Inferior parietal cortex (tissue), 1 donor: Measurements from ENCODE around the gene ZC2HC1B.
"Not testable (repeated sequence)": the region's sequence is repeated elsewhere in the genome, so short reads cannot be mapped to it uniquely, and the experiment has no call there.

Experiments used
- DNase-seq: peaks from one replicate; pipeline ENCODE4 v3.0.0-alpha.2; 2016; ENCODE audit errors: extremely low spot score

ZC2HC1B gene

GRCh38 chr6:143868808-143869207 is 4.5 kb downstream of the ZC2HC1B start:
- not testable (repeated sequence) for DNase-seq

- DNase-seq, result not testable (repeated sequence)
Measured at GRCh38 chr6:143871202-143871730, 7.0 kb downstream of the ZC2HC1B start.

DNA sequence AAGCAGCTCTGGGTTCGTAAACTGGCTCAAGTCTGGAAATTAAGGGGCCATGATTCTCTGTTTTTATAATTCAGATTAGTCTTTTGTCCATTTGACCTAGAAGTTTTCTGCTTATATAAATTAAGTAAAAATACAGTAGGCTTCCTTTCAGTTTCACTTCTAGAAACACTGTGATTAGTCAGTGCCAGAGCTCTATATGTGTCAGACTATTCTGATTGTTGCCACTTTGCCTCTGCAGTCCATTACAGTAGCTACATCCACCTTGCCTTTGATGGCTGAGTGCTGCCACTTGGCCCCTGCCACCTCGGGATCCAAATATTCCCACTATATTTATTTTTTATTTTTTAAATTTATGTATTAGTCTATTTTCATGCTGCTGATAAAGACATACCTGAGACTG is 7.9 kb downstream of the ZC2HC1B start:
- DNase-seq, result no peak

DNA sequence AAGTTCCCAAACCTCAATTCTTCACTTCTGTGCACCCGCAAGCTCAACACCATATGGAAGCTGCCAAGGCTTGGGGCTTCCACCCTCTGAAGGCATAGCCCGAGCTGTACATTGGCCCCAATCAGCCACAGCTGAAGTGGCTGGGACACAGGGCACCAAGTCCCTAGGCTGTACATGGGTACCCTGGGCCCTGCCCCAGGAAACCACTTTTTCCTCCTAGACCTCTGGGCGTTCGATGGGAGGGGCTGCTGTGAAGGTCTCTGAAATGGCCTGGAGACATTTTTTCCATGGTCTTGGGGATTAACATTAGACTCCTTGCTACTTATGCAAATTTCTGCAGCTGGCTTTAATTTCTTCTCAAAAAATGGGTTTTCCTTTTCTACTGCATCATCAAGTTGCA is 9.3 kb downstream of the ZC2HC1B start:
- DNase-seq, result not testable (repeated sequence)

GRCh38 chr6:143874503-143874902 is 10.2 kb downstream of the ZC2HC1B start:
- DNase-seq, result not testable (repeated sequence)

DNA sequence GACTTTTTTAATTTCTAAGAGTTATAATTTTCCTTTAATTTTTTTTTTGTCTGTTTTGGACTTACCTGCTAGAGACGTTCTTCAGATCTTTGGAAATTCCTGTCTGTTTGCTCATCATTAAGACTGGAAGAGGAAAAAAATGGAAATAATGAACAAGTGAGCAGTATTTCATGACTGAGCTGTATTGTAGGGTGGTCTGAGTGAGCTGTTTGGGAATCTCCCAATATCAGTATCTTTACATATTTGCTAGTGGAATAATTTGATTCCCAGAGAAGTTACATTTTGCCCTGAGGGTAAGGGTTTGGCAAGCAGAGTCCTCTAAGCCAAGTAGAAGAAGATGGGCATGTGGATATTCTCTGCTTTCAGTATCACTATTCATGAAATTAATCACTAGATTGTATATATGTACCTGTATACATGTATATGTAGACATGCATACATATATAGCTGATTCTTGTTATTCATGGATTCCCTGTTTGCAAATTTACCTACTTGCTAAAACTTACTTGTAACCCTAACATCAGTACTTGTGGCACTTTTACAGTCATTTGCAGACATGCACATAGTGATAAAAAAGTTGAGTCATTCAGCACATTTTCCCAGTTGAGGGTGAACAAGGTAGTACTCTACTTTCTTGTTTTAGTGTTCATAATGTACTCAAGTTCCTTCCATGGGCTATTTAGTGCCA is 13.5 kb downstream of the ZC2HC1B start:
- no peak for DNase-seq

DNA sequence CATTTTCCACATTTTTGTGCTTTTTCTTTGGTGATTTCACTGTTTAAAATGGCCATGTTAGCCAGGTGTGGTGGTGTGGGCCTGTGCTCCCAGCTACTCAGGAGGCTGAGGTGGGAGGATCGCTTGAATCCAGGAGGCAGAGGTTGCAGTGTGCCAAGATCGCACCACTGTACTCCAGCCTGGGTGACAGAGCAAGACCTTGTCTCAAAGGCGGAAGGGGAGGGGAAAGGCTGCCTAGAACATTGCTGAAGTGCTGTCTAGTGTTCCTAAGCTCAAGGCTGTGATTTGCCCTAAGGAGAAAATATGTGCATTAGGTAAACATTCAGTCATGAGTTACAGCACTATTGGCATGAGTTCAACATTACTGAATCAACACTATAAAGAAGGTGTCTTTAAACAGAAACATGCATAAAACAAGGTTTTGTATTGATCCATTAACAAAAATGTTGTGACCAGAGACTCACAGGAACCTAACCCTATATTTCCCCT is 14.0 kb downstream of the ZC2HC1B start:
- no peak for DNase-seq

- DNase-seq, result no peak
Measured at GRCh38 chr6:143880412-143880811, 16.1 kb downstream of the ZC2HC1B start.

GRCh38 chr6:143882401-143882930 is 18.2 kb downstream of the ZC2HC1B start:
- no peak for DNase-seq

- DNase-seq, result no peak
Measured at GRCh38 chr6:143884216-143884900, 20.1 kb downstream of the ZC2HC1B start.

DNA sequence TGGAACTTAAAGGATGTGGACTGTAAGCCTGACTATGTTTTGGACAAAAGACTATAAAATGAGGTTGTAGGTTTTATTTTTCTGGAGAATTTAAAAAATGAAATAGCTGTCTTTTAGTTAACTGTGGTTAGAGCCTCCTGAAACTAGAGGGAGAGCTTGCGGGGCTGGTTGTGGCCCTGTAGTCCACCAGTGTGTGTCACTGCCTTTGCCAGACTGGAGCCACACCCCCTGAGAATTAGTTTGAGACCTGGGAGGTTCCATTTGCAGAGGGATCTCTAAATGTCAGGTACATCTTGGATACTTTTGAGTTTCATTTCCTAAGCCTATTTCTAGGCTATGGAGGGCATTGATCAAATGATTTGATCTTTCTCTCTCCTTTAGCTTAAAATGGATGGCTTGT is 20.8 kb downstream of the ZC2HC1B start:
- no peak for DNase-seq

- no peak for DNase-seq
Measured at GRCh38 chr6:143894655-143895054, 30.4 kb downstream of the ZC2HC1B start.

GRCh38 chr6:143896126-143896860 is 32.0 kb downstream of the ZC2HC1B start:
- no peak for DNase-seq

DNA sequence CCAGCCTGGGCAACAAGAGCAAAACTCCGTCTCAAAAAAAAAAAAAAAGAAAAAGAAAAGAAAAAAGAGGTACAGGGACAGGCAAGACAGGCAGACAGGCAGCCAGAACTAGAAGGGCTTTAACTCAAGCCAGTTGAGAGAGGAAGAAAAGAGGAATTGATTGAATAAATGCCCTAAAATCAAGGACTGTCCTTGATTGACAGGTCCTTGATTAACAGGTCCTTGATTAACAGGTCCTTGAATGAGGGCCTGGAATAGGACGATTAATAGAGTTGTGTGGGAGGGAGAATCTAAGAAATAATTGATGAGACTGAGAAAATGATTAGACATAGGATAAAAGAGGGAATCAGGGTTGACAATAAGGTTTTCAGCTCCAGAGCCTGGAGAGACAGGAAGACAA is 36.1 kb downstream of the ZC2HC1B start:
- no peak for DNase-seq

GRCh38 chr6:143901885-143902750 is 37.8 kb downstream of the ZC2HC1B start:
- peak; percentile 7 for DNase-seq

DNA sequence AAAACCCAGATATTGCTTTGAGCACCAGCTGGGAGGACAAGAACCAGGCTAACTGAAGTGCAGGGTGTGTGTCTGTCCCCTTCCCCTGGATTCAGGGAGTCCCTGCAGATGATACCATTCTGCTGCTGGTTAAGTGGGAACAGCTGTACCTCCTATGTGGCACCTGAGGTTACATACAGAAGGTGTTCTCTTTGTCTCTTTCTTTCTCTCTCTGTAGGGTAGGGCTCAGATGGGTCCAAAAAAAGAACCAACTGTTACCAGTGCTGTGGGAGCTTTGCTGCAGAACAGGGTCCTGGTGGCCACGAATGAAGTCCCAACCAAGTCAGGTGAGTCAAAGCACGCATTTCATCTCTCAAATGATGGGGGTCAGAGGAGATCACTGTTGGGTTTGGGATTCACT is 38.6 kb downstream of the ZC2HC1B start:
- no peak for DNase-seq

- DNase-seq, result no peak
Measured at GRCh38 chr6:143911028-143911427, 46.8 kb downstream of the ZC2HC1B start.

GRCh38 chr6:143912671-143913070 is 48.4 kb downstream of the ZC2HC1B start:
- DNase-seq, result no peak

DNA sequence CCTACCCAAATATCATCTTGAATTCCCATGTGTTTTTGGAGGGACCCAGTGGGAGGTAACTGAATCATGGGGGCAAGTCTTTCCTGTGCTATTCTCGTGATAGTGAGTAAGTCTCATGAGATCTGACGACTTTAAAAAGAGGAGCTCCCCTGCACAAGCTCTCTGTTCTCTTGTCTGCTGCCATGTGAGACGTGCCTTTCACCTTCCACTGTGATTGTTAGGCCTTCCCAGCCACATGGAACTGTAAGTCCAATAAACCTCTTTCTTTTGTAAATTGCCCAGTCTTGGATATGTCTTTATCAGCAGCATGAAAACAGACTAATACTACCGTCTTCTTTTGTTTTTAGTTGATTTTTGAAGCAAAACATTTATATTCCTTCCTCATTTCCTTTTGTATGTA is 52.8 kb downstream of the ZC2HC1B start:
- not testable (repeated sequence) for DNase-seq

DNA sequence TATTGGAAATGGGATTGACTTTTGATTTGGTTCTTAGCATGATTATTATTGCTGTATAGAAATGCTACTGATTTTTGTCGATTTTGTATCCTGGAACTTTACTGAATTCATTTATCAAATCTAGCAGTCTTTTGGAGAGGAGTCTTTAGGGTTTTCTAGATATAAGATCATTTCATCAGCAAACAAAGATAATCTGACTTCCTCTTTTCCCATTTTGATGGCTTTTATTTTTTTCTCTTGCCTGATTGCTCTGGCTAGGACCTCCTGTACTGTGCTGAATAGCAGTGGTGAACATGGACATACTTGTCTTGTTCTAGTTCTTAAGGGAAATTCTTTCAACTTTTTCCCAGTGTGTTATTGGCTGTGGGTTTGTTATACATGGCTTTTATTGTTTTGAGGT is 64.6 kb downstream of the ZC2HC1B start:
- DNase-seq, result no peak

DNA sequence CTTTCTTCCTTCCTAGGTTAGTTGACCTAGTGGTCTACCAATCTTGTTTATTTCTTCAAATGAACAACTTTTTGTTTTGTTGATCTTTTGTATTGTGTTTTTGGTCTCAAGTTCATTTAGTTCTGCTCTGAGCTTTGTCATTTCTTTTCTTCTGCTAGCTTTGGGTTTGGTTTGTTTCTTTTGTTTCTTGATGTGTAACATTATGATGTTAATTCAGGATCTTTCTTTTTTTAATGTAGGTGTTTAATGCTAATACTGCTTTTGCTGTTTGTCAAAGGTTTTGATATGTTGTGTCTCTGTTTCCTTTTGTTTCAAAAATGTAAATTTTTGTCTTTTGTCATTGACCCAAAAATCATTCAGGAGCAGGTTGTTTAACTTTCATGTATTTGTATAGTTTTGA is 65.7 kb downstream of the ZC2HC1B start:
- no peak for DNase-seq
